GM18873 (cell line): ENCODE data around the gene MMP24.

Experiments
- ATAC-seq: cut with Tn5 transposase; IDR thresholded peaks from one replicate; pipeline ENCODE4 v1.9.1; 2021; ENCODE audit warnings: mild to moderate bottlenecking, moderate library complexity, moderate number of reproducible peaks; ENCODE audit not compliant: unreplicated experiment, low FRiP score

The MMP24 gene

DNA sequence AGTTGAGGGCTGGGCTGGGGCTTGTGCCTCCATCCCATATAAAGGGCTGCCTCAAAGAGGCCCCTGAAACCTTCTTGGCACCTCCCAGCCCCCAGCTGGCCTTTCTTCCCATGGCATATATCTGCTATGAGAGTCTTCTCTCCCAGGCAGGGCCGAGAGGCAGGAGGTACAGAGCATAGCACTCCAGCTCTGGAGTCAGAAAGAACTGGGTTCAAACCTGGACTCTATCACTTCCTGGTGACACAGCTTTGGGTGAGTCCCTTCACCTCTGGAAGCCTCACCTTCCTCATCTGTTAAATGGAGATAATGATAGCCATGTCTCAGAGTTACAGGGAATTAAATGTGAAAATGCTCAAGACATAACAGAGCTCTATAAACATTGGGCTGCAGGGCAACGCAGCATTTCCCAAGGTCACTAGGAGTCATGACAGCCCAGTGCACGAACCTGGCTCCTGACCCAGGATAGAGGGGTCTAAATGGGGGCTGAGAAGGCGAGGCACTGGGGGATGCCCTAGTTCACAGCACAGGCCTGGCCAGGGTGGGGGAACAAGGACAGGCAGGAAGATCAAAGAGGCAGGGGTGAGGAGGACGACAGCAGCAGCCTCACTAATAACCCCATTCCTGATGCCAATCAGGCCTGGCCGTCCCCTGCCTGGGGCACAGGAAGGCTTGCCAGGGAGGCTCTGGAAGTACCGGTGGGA lies 63.8 kb downstream of the MMP24 start:
- ATAC-seq: no peak

DNA sequence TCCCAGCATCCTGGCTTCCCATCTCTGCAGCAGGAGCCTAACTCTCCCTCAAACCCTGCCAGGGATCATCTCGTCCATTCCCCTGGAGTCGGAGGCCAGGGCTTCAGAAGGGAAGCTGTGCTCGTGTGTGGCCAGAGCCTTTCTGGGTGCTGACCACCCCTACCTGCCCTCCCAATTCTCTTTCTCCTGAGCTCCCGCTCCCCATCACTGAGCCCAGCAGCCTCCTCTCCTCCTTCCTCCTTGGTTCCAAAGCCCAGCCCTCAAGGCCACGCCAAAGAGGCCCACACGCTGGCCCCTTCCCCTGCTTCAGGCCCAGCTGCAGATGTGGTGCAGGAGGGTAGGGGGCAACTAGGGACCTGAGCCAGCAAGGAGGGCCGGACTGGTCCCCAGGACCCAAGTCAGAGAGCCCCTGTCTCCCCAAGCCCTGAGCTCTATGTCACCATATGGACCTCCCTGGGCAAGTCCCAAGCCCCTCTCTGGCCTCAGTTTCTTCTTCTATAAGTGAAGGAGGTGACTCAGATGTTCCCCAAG lies 64.5 kb downstream of the MMP24 start:
- ATAC-seq: no peak

GRCh38 chr20:35291654-35292503 lies 65.4 kb downstream of the MMP24 start, which contains the start of gene FAM83C:
FAM83C (minus strand) TSS chr20:35292425; CDS start chr20:35292304, 121 bp downstream.
- no peak for ATAC-seq

DNA sequence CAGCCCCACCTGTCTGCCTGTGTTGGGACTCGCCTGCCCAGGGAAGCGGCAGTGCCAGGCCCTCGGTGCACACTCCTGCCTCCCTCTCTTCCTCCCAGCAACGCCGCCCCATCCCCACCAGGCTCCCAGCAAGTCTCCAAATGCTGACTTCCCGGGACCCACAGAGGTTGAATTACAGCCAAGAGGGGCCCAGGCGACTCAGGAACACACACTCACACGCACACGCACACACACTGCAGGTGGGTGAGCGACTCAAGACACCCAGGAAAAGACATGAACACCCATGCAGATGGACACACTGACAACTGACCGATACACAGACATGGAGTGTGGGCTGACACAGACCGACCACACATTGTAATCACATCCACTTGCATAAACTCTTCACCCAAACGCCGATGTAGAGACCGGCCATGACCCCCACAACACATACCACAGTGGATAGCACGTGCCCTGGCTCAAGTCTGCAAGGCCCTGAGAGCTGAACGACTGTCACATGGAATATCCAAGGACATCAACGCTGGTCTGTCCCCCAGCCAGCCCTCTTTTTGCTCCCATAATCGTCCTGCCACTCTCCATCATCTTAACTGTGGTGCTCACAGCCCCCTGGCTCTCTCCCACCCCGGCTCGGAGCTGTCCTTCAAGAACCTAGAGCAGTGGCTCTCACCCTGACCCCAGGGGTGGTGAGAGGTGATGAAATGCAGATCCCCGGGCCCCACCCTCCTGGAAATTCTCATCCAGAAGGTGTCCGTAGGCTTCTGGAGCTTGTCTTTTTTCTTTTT lies 66.2 kb downstream of the MMP24 start:
- ATAC-seq: no peak

GRCh38 chr20:35293303-35294292 lies 67.1 kb downstream of the MMP24 start:
- no peak for ATAC-seq

GRCh38 chr20:35294293-35294685 lies 67.8 kb downstream of the MMP24 start:
- ATAC-seq: no peak

GRCh38 chr20:35295058-35295457 lies 68.6 kb downstream of the MMP24 start:
- no peak for ATAC-seq

- no peak for ATAC-seq
Measured at GRCh38 chr20:35295674-35296073, 69.2 kb downstream of the MMP24 start.

DNA sequence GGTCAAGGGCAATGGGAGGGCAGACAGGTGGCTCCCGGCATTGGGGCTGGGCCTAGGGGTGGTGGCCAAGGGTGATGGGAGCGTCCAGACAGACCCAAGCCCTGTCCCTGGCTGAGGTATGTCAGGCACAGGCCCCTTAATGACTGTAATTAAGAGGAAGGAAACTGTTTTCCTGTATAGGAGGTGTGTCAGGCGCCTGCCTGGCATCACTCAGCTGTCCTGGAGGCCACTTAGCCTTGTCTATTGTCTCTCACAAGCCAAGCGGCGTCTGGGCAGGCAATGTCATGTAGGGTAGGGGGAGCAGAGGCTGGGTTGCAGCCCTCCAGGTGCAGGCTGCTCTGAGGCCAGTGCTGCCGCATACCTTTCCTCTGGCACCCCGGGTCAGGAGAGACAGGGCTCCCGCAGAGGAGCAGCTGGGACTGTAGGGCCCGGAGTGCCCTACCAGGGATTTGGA lies 69.6 kb downstream of the MMP24 start:
- ATAC-seq: no peak

GRCh38 chr20:35297155-35297554 lies 70.7 kb downstream of the MMP24 start:
- no peak for ATAC-seq

GRCh38 chr20:35297740-35298139 lies 71.2 kb downstream of the MMP24 start:
- no peak for ATAC-seq

DNA sequence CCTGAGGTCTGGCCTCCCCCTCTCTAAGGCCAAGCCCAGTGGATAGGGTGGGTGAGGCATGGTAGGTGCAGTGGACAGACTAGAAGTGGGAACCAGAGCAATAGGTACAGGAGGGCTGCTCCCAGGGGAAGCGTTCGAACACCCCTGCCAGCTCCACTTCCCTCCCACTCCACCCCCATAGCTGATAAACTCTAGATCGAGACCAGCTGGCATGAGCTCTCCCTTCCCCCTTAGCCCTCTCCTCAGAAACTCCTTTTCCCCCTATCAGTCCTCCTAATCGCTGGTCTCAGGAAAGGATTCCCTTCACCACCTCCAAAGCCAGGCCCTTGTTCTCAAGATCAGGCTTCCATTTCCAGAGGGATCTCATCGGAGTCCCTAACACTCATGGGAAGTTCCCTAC lies 71.8 kb downstream of the MMP24 start:
- ATAC-seq: no peak

DNA sequence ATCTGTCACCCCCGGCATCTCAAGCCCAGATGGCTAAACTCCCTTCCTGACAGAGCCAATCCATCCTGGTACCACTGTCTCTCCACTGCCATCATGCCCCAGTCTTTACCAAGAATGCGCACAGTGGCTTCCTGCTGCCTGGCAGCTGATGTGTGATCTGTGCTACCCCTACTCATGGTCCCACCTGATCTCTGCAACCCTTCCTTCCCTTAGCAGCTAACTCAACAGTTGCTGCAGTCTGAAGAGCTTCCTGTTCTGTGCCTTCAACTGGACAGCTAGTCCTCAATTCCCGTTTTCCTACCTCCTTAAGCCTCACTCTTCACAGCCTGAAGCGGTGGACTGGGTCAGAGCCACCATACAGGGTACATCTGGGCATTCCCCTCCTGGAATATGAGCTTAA lies 73.3 kb downstream of the MMP24 start:
- ATAC-seq: no peak

DNA sequence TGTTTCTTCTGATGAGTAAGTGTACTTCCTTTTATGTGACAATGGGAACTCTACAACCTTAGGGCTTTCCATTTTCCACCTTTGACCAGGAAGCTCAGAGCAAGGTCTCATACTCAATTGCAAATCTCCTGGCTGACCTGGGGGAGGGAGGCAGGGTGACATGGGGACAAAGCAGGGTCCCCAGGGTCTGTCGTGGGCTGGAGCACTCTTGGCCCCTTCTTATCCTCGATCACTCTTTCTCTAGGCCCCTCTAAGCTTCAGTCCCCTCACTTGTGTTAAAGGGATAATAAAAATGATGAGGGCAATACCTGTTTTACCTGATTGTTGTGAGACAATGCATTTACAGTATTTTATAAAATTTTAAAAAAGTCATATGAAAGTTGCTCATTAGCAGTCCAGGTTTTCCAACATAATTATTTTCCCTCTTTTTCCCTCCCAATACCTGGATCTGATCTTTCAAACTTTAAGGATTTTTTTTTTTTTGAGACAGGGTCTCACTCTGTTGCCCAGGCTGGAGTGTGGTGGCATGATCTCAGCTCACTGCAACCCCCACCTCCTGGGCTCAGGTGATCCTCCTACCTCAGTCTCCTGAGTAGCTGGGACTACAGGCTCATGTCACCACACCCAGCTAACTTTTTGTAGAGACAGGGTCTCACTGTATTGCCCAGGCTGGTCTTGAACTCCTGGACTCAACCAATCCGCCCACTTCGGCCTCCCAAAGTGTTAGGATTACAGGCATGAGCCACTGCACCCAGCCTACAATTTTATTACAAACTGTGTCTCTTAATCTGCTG lies 74.2 kb downstream of the MMP24 start:
- ATAC-seq: no peak

DNA sequence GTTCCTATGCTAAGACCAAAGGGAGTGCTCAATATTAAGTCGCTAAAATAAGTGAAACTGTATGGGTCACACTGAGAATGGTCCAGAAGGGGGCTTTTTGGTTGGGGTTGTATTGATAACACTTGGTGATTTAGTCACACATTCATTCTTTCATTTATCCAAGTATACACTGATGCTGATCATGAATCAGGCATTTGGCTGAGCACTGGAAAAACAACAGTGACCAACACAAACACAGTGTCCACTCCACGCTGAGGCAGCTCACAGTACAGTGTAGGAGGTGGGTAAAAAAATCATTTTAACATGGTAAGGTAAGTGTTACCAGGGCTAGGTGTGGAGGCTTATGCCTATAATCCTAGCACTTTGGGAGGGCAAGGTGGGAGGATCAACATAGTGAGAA lies 74.9 kb downstream of the MMP24 start:
- no peak for ATAC-seq

DNA sequence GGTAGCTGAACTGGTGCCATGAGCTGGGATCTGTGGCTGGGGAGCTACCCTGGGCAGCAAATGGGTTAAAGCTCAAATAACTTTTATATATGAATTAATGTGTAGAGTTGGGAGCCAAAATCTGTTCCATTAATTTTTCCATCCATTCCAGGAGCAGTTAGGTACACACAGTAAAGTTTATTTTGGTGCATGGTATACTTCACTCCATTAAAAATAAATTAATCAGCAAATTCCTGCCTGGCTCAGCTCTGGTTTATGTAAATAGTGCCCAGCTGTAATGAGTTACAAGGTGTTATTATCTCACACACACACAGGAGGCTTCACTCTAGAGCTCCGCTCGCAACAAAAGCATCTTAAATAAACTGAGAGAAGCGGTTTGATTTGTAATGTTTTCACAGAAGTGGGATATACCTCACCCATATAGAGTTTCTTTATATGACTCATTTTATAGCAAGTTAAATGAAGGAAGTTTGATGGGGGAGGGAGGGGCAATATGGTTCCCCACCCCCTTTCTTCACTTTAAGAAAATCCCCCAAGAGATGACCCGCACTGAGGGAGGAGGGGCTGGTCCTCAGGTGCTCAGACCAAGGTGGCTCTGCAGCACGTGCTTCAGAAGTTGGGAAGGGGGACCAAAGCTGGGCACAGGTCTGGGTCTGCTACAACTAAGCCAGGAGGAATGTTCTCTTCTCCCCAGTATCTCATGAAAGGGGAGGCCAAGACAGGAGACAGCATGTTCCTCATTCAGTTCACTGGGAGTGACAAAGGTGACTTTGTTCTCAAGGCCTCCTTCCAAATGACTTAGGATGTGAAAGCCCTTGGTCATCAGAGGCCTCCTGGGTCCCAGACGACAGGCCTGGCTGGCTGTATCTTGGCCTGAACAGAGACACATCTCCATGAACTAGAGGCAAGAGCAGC lies 76.2 kb downstream of the MMP24 start:
- no peak for ATAC-seq

GRCh38 chr20:35303382-35303734 lies 76.9 kb downstream of the MMP24 start:
- ATAC-seq: no peak
